Globus pallidus (tissue), 1 donor: ENCODE measurements around the gene VRK3.
"Not testable (repeated sequence)": the region's sequence is repeated elsewhere in the genome, so short reads cannot be mapped to it uniquely, and the experiment has no call there.

Experiments
- DNase-seq: peaks from one replicate; pipeline ENCODE4 v3.0.0-alpha.2; 2015; ENCODE audit warnings: low spot score

Gene VRK3, protein sequence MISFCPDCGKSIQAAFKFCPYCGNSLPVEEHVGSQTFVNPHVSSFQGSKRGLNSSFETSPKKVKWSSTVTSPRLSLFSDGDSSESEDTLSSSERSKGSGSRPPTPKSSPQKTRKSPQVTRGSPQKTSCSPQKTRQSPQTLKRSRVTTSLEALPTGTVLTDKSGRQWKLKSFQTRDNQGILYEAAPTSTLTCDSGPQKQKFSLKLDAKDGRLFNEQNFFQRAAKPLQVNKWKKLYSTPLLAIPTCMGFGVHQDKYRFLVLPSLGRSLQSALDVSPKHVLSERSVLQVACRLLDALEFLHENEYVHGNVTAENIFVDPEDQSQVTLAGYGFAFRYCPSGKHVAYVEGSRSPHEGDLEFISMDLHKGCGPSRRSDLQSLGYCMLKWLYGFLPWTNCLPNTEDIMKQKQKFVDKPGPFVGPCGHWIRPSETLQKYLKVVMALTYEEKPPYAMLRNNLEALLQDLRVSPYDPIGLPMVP

DNA sequence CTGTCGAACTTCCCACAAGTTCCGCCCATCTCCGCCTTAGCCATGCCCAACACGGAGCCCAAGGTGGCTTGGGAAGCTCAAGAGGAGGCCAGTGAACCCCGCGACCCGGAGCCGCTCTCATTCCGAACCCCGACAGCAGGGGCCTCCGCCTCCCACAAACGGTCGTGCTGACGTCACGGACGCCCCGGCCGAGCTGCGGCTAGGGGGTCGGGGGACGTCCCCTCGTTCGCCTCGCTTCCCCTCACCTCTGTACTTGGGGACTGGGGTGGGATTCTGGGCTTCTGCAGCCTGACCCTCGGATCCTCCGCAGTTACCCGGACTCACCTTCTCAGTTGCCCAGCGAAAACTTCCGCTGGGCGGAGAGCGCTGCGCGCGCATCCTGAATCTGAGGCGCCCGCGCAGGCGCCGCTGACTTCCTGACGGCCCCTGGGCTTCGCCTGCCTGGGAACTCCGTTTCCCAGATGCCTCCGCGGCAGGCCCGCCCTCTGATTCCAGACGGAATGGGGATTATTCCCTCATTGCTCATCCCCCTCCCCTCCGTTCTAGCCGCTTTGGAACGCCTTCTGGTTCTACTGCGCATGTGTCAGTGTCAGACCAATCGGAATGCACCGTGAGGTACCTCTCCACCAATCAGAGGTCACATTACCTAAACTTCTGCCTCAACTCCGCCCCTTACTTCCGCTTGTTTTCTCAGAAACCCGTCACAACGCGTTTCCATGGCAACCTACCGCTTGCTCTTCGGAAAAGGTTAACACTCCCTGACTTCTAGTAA is at the start of gene VRK3:
Gene VRK3, minus strand, starts transcription at position 351 of the 772 bp plus-strand sequence. CDS start 9,210 bp downstream, outside the sequence.
- peak; percentile 100 for DNase-seq

DNA sequence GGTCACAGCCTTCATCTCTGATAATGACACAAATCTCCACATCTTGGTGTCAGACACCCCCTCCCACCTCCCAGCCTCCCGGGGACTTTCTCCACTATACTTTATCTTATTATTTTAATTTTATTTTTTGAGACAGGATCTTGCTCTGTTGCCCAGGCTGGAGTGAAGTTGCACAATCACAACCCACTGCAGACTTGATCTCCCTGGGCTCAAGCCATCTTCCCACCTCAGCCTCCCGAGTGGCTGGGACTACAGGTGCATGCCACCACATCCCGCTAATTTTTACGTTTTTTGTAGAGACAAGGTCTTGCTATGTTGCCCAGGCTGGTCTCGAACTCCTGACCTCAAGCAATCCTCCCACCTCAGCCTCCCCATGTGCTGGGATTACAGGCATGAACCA is 43.2 kb upstream of the VRK3 start:
- DNase-seq = not testable (repeated sequence)

DNA sequence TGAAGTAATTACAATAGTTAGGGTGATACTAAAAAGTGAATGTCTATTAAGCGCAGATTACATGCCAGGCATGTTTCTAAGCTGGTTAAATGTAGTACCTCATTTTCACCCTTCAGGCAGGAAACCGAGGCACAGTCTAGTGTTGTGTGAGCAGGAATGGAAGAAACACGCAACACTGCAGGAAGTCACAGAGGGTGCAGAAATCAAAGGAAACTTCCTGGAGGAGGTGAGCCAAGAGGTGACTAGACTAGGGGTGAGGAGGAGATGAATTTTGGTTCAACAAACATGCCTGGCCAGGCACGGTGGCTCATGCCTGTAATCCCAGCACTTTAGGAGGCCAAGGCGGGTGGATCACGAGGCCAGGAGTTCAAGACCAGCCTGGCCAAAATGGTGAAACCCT is 42.4 kb upstream of the VRK3 start:
- DNase-seq = no peak

DNA sequence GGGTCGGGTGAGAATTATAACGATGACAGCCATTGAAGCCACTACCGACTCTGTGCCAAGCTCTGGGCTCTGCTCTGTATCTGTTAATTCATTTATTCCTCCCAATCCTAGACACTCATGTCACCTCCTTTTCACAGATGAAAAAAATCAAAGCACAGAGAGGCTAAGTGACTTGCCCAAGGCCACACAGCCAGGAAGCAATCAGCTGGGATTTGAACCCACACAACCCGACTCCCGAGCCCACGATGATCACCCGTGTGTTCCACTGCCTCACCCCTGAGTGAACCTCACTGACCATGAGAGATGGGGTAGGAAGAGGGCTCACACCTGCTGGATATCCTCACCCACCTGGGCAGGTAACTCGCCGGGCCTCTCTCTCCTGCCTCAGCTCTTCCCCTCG is 40.8 kb upstream of the VRK3 start:
- no peak for DNase-seq

DNA sequence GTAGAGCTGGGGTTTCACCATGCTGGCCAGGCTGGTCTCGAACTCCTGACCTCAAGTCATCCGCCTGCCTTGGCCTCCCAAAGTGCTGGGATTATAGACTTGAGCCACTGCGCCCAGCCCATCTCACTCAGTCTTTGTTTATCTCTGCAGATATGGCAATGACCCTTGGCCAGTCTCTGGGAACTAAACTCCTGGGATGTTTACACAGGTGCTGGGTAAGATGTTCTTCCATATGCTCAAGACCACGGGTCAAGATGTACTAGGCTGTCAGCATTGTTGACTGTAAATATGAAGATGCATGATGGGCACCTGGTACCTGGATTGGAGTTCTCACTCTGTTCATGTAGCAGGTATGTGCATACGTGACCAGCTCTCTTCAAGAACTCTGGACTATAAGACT is 36.5 kb upstream of the VRK3 start:
- DNase-seq = no peak

DNA sequence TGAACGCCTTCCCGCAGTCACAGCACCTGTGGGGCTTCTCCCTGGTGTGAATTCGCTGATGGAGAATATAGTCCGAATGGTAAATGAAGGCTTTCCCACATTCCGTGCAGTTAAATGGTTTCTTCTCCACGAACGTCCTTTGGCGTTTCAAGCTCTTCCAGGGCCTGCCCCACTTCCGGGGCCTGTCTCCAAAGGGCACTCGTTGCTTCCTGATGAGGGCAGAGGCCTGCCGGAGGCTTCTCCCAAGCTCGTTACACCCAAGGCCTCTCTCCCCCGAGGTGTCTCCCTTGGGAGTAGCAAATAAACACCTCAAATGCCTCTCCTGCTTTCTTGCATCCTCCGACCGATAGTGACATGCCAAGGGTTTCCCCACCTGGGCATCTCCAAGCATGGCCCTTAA is 34.9 kb upstream of the VRK3 start:
- DNase-seq = no peak

DNA sequence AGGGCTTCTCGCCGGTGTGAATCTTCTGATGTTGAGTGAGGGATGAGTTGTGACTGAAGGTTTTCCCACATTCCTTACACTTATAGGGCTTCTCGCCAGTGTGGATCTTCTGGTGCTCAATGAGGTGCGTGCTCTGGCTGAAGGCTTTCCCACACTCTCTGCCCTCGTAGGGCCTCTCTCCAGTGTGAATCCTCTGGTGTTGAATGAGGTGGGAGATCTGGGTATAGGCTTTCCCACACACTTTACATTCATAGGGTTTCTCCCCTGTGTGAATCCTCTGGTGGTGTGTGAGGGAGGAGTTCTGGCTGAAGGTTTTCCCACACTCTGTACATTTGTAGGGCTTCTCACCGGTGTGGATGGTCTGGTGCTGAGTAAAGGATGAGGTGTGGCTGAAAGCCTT is 33.9 kb upstream of the VRK3 start:
- no peak for DNase-seq

DNA sequence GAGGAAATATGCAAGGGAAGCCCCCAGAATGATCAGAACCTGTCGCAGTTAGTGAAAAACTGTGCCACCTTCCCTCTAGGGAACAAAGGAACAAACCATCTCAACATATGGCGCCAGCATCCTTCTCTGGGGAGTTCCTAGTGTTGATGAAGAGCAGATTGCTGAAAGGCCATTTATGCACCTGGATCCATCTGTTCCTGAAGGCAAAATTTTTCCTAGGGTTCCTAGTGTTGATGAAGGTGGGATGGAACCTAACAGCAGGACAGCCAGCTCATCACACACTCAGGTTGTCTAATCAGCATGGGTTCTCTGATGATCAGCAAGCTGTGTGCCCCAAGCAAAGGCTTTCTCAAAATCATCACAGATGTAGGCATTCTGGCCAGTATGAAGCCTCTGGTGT is 33.3 kb upstream of the VRK3 start:
- no peak for DNase-seq

DNA sequence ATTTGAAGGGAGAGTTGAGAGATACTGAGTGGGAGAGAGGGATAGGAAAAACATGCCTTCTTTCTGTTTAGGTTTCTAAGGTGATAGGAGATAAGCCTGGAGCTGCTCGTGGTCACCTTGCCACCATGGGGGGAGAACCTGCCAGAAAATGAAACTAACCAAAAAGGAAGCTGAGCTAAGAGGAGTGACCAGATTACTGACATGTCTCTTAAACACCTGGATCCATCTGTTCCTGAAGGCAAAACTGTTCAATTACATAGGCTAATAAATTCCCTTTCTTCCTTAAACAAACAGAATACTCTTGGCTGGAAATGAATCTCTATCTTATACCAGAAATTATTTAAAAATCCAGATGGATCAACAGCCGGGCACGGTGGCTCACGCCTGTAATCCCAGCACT is 27.9 kb upstream of the VRK3 start:
- no peak for DNase-seq

DNA sequence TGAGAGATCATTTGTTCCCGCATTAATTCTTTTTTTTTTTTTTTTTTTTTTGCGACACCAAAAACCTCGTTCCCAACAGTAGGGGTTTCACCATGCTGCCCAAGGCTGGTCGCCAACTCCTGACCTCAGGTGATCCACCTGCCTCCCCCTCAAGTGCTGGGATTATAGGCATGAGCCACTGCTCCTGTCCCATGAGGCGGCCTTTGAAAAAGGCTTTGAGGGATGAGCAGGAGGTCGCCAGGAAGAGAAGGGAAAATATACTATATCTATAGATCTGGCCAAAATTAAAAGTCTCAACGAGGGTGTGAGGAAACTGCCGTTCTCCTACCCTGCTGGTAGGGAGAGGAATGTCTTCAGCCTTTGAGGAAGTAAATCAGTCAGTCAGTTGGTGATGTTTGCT is 26.8 kb upstream of the VRK3 start:
- DNase-seq = no peak

DNA sequence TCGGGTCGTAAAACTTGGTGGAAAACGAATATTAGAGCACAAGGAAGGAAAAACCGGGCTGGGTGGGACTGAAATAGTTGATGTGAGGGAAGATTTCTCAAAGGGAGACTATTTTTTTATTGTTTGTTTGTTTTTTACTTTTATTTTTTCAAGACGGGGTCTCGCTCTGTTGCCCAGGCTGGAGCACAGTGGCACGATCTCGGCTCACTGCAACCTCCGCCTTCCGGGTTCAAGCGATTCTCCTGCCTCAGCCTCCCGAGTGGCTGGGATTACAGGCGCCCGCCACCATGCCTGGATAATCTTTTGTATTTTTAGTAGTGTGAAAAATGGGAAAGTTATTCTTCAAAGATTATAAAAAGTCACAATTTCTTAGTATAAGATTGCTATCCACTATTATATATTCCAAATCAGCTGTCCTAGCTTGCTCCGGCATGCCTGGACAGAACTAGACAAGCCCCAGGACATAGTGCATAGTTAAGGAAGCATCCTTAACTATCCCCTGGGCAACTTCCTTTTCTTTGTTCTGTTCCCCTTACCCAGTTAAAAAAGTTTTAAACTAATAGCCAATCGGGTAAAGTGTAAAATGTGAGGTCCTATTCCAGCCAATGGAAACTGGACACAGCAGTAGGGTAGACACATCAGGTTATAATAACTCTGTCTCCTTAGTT is 26.2 kb upstream of the VRK3 start:
- not testable (repeated sequence) for DNase-seq

DNA sequence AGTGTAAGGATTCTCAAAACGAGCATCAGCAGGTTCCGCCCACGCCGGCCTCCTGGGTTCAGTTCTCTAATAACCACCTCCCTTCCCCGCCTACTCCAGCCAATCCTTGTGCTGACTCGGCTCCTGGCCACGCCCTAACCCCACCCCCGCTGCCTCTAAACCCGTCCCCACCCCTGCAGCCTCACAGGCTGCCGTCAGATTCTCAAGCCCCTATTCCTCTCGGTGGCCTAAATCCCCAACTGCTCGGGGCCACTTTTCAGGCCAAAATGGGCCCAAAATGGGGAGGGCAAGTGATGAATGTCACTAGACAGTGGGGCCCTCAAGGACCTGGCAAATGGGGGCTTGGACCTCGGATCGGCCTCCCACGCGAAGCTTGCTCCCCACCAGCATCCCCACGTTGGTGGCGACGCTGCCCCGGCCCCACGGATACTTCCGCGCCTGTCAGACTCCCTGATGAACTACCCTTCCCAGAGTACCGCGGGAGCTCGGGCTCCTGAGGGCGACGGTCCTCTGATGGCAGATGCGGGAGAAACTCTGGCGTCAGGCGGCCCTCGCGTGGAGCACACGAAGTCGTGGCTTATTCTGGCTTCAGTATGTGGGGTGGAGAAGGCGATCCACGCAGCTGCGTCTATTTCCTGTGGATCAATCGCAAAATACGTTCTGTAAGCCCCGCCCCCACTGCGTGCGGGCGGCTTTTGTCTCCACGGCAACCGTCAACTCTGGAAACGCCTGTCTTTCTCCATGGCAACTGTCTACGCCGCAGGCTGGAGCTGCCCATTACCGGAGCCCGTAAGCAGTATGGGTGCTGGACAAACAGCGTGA is 25.4 kb upstream of the VRK3 start:
- peak; percentile 83 for DNase-seq

DNA sequence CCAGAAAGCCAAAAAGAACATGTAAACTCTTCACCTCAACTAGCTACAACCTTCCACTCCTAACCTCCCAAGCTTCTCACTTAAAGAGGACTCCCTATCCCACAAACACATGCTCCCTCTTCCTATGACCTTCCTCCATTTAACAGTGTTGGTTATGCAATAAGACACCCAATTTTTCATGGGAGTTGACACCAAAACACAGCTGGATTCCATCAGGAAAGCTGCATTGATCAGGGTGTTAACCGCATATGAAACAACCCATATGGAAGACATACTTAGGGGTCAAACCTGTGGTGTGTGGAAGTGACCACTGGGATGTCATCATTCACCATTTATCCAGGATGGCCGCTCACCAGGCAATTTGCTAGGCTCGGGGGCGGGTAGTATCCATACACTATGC is 22.5 kb upstream of the VRK3 start:
- DNase-seq = no peak

DNA sequence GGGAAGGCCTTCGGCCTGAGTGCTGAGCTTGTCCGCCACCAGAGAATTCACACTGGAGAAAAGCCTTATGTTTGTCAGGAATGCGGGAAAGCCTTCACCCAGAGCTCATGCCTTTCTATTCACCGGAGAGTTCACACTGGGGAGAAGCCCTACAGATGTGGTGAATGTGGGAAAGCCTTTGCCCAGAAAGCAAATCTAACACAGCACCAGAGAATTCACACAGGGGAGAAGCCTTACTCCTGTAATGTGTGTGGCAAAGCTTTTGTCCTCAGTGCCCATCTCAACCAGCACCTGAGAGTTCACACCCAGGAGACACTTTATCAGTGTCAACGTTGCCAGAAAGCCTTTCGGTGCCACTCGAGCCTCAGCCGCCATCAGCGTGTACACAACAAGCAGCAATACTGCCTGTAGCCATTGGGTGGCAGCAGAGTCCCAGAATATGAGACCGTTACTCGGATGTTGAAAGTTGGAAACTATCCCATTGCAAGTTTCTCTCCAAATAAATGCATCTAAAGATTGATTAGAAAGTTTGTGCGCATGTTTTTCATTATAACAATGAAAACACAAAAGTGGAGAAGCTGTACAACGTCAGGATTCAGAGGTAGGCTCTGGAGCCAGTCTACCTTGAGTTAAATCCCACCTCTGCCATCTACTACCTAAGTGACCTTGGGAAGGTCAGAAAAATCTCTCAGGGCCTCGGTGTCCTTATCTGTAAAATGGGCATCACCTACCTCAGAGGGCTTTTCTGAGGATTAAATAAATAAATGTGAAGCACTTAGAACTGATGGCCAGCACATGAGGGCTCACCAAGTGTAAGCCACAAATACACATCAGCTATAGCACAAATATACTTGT is 21.7 kb upstream of the VRK3 start:
- DNase-seq = peak; percentile 70

DNA sequence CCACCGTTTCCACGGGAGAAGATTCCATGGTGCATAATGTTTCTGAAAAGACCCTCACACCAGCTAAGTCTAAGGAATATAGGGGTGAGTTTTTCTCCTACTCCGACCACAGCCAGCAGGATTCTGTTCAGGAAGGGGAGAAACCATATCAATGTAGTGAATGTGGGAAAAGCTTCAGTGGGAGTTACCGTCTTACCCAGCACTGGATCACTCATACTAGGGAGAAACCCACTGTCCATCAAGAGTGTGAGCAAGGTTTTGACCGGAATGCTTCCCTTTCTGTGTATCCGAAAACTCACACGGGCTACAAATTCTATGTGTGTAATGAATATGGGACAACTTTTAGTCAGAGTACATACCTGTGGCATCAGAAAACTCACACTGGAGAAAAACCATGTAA is 19.8 kb upstream of the VRK3 start:
- DNase-seq = no peak

DNA sequence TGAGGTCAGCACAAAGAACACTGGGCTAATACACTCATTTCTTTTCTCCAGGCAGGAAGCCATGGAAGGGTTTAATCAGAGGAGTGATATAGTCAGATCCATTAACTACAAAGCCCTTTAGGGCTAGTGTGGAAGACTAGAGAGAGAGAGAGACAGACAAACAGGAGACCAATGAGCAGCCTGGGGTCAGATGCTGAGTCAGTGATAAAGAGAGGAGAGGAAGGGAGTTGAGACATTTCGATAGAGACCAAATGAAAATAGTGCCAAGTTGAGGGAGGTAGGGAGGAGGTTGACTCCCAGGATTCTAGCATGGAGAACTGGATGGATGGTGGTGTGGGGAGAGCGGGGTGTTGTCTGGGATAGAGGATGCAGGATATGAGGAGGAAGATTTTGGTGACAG is 18.8 kb upstream of the VRK3 start:
- no peak for DNase-seq

DNA sequence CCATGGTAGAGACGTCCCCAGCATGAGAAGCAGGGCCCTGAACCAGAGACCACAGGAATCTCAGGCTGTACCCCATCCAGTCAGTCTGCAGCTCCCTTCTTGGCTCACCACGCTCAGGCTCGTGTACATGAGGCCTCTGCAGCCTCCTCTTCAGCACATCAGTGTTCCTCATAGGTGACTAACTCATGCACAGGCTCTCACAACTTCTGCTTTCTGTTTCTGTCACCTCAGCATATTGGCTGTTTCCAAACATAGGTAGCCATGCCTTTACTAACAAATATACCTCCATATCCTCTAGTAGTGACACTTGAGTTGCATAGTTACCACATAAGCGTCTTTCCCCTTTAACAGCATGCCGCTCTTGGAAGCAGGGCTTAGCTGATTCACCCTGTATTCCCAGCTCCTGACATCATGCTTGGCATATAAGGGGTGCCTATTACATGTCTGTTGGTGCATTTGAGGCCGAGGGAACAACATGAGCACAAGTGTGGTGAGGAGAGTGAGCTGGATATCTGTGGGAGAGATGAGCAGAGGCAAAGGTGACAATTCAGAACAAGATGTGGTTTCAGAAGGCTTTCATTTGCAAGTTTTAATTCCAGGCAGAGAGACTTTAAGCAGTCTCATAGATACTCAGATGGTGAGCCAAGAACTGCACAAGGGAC is 17.3 kb upstream of the VRK3 start:
- no peak for DNase-seq

DNA sequence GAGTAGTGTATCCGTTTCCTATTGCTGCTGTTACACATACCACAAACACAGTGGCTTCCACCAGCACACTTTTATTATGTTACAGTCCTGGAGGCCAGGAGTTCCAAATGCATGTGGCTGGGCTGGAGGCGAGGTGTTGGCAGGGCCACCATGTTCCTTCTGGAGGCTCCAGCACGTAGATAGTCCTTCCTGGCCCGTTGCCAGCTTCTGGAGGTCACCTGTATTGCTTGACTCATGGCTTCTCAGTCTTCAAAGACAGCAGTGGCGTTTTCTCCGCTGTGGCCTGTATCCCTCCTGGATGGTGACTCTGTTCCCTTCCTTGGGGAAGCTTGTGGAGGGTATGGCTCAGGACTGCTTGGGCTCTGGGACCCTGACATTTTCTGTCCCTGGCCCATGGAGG is 15.8 kb upstream of the VRK3 start:
- no peak for DNase-seq

DNA sequence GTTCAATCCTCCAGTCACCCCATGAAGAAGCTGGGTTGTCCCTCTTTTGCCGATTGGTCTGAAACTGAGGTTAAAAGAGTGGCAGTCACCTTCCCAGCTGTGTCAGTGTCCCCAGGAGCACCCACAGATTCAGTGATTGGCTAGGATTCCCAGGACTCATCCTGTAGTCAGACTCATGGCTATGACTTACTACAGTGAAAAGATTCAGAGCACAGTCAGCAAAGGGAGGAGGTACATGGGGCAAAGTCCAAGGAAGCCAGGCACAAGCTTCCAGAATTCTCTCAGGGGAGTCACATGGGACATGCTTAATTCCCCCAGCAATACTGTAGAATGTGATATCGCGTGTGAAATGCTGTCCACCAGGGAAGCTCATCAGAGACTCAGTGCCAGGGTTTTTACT is 14.8 kb upstream of the VRK3 start:
- no peak for DNase-seq

DNA sequence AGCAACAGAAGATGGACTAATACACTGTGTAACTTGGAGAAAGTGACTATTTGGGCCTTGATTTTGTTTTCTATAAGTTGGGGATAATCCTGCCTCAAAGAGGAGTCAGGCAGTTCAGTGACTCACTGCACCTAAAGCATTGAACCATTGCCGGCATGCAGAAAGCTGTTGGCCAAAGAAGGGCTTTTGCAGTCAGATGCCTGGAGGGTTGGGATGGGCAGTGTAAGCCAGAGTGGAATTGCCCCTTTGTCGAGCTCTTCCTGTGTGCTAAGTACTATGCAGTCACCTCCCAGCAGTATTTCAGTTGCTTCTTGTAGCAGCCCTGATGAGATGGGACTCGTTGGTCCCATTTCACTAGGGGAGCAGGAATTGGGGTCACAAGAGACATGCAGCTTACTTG is 11.7 kb upstream of the VRK3 start:
- DNase-seq = no peak
